Activated naive CD4-positive, alpha-beta T cell treated with anti-CD3 and anti-CD28 coated beads, Interleukin-2, amount 50 U/mL, for 16 hours (primary cell): ENCODE data around the gene MLH1.
"Not testable (repeated sequence)": the region's sequence is repeated elsewhere in the genome, so short reads cannot be mapped to it uniquely, and the experiment has no call there.

ENCODE experiments used
- DNase-seq: peaks from one replicate; pipeline ENCODE4 v3.0.0-alpha.2; 2020

The MLH1 gene

DNA sequence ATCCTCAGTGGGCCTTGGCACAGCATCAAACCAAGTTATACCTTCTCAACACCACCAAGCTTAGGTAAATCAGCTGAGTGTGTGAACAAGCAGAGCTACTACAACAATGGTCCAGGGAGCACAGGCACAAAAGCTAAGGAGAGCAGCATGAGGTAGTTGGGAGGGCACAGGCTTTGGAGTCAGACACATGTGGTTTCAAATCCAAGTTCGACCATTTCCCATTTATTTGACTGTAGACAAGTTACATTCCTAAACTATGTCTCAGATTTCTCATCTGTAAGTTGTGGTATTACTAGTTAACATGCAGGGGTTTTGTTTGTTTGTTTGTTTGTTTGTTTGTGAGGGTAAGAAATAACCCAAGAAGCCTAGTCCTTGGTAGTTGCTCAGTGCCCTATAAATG lies 46.9 kb downstream of the MLH1 start:
- no peak for DNase-seq

DNA sequence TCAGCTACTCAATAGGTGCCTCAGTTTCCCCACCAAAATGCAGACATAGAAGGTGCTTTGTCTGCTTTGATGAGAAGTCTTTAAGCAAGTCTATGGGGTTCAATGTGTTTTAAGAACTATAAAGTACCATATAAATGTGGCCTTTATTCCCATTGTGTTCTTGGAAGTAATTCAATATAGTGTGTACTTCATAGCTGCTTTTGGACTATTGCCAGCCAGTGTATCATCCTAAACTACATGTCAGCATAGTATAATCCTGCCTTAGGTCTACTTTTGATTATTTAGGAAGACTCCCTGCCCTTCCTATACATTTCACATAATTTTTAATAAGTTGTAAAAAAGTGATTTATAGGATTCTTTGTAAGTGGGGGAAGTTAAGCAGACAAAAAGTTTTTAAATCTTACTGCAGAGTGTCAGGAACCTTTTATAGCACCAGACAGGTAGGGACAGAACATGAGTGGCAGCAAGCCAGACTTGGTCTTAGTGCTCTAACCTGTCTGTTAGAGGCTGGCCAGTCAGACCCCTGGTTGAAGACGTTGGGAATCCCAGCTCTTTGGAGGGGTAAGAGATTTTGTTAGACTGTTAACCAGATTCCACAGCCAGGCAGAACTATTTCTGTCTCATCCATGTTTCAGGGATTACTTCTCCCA lies 48.4 kb downstream of the MLH1 start:
- no peak for DNase-seq

GRCh38 chr3:37042712-37043111 lies 49.4 kb downstream of the MLH1 start:
- DNase-seq = not testable (repeated sequence)

DNA sequence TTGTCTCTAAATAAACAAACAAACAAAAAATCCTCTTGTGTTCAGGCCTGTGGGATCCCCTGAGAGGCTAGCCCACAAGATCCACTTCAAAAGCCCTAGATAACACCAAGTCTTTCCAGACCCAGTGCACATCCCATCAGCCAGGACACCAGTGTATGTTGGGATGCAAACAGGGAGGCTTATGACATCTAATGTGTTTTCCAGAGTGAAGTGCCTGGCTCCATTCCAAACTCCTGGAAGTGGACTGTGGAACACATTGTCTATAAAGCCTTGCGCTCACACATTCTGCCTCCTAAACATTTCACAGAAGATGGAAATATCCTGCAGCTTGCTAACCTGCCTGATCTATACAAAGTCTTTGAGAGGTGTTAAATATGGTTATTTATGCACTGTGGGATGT lies 57.0 kb downstream of the MLH1 start:
- no peak for DNase-seq

- DNase-seq = no peak
Measured at GRCh38 chr3:37052860-37053259, 59.5 kb downstream of the MLH1 start.

DNA sequence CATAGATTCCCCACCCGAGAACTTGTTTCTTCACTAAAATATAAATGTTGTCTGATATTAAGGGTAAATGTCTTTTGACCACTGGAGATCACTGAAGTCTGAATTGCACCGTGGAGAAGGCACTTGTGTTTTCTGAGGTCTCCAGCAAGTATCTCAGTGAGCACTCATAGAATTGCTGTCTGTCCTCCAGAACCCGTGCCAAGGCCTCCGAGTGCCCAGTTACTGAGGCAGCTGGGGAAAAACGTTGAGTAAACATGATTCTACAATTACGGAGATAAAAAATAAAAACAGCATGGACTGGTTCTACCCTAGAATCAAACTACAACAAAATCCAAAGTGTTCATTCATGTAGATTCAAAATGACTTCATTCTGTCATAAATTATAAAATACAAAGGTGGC lies 60.0 kb downstream of the MLH1 start:
- no peak for DNase-seq

GRCh38 chr3:37053753-37054152 lies 60.4 kb downstream of the MLH1 start:
- no peak for DNase-seq

- no peak for DNase-seq
Measured at GRCh38 chr3:37054370-37054769, 61.1 kb downstream of the MLH1 start.

GRCh38 chr3:37055077-37055476 lies 61.8 kb downstream of the MLH1 start:
- not testable (repeated sequence) for DNase-seq

- DNase-seq = no peak
Measured at GRCh38 chr3:37056826-37057225, 63.5 kb downstream of the MLH1 start.

DNA sequence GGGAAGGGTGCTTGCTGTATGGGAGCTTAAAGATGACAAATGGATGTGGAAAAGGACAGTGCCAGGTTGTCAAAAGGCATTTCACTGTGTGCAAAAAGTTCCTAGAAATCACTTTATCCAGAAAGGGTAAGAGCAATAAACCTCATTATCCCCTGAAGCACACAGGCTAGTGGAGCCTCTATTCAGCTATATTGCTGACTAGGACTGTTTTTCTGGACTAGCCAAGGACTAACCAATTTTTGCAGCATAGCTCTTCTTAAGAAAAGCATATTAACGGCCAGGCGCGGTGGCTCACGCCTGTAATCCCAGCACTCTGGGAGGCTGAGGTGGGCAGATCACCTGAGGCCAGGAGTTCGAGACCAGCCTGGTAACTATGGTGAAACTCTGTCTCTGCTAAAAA lies 64.8 kb downstream of the MLH1 start:
- no peak for DNase-seq

DNA sequence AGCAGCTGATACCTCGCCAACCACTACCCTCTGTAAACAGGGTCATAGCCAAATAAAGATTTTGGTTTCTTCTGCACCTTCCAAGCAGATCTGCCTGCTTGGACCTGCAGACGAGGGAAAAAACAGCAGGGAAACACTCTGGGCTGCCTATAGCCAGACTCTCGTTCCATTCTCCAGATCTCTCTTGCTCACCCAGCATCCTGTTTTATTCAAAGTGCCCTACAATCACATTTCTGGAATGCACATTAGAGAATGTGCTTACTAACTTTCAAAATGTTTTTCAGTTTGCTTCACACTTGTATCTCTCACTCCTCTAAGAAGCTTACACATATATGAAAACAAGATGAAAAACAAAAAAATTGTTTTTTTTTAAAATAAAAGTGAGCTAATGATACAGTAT lies 71.4 kb downstream of the MLH1 start:
- no peak for DNase-seq

- no peak for DNase-seq
Measured at GRCh38 chr3:37067577-37067976, 74.3 kb downstream of the MLH1 start.

GRCh38 chr3:37068031-37068430 lies 74.7 kb downstream of the MLH1 start:
- DNase-seq = no peak

- no peak for DNase-seq
Measured at GRCh38 chr3:37071921-37072320, 78.6 kb downstream of the MLH1 start.

DNA sequence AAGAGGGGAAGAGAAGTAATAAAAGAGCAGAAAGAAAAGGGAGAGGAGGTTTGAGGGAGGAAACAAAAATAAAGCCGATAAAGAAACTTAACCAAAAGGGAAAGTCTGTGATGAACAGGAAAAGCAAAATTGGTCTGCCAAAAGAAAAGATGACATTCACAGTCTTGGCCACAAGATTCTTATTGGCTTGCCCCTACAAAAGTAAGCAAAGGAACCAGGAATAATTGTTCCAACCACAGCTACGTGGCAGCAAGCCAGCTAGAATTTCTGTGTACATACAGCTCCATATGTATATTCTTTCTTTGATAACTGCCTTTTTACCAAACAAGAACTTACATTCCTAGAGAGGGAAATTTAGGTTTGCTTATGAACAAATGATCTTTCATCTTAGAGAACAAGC lies 79.6 kb downstream of the MLH1 start:
- DNase-seq = no peak

DNA sequence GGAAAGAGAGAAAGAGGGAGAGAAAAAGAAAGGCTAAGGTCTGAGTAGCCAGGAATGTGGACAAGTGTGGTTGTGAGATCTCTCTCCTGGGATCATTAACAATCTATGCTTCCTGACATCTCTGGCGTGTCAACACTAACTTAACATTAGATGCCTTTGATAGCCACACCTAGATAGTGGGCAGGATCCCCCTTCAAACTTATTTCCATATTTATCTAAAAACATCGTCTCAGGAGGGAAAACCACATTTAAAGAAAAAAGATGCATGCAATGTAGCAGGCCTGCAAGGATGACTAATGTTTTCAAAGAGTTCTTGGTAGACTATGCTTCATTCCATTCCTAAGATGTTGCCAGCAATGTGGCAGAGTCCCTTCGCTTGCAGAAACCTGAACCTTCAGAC lies 80.9 kb downstream of the MLH1 start:
- DNase-seq = no peak

DNA sequence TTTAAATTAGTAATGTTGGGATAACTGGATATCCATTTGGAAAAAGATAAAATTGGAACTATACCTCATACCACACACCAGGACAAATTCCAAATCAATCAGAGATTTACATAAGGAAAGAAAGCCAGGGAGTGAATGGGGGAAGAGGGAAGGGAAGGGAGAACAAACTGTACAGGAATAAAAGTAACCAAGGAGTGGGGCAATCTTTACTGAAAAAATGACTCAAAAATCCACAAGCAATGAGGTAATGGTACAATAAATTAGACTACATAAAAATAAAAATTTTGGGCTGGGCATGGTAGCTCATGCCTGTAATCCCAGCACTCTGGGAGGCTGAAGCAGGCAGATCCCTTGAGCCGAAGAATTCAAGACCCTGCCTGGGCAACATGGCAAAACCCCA lies 82.6 kb downstream of the MLH1 start:
- DNase-seq = no peak

DNA sequence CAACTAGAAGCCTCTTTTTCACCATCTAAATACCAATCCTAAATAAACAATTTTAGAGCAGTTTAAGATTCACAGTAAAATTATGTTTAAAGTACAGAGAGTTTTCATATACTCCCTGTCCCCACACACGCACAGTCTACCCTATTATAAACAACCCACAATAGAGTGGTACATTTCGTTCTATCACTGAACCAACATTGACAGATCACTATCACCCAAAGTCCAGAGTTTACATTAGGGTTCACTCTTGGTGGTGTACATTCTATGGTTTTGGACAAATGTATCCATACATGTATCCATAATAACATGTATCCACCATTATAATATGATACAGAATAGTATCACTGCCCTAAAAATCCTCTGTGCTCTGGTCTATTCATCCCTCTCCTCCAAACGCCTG lies 89.0 kb downstream of the MLH1 start:
- no peak for DNase-seq

DNA sequence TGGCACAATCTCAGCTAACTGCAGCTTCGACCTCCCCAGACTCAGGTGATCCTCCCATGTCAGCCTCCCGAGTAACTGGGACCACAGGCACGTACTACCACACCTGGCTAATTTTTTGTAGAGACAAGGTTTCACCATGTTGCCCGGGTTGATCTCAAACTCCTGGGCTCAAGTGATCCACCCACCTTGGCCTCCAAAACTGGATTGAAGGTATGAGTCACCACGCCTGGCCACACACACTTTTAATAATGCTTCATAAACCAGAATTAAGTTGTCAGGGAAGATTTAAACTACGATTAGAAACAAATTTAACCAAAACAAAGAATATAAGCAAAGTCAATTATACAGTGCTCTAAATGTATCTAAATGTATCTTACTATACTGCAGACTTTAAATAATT lies 93.6 kb downstream of the MLH1 start:
- DNase-seq = no peak

DNA sequence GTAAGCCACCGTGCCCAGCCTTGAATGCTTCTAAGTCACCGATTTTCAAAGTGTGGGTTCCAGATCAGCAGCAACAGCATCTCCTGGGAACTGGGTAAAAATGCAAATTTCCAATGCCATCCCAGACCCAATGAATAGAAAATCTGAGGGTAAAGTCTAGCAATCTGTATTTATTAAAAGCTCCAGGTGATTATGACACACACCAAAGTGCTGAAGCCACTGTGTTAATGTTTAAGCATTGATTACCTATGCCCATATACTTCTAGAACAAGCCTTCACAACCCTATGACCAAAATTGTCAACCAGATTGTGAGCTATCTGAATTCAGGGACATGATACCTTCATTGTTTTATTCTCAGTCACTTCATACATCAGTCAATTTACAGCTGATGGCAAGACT lies 94.6 kb downstream of the MLH1 start:
- DNase-seq = no peak

DNA sequence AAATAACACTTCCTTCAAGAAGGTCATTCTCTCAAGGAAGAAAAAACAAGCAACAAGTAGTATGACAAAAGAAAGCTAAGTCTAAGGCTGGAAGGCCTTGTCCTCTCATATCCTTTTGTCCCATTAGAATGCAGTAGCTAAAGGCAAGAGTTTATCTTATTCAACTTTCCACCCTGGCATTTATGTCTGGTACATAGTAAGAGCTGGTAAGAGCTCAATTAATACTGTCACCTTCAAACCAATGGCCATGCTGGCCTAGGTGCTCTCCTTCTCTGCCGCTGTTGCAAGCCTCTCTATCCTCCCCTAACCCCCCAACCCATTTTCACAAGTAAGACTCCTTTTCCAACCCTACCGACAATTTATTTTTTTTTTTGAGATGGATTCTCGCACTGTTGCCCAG lies 99.2 kb downstream of the MLH1 start:
- no peak for DNase-seq

DNA sequence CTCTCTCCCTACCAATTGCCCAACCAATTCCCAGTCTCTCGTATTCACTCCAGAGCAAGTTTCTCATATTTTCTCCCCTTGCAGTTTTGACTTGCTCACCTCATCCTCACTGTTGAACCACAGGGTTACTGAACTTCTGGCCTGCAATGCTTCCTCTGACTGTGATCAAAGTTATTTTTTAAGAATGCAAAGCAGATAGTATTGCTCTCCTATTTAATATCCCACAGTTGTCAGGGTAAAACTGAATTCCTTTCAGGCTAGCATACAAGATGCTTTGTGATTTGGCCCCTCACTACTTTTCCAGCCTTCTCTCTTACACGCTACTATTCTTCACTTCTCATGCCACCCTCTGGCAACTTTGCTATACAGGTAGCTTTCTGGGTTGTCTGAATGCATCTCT lies 100.2 kb downstream of the MLH1 start:
- DNase-seq = no peak

GRCh38 chr3:37094636-37095035 lies 101.3 kb downstream of the MLH1 start:
- DNase-seq = no peak

DNA sequence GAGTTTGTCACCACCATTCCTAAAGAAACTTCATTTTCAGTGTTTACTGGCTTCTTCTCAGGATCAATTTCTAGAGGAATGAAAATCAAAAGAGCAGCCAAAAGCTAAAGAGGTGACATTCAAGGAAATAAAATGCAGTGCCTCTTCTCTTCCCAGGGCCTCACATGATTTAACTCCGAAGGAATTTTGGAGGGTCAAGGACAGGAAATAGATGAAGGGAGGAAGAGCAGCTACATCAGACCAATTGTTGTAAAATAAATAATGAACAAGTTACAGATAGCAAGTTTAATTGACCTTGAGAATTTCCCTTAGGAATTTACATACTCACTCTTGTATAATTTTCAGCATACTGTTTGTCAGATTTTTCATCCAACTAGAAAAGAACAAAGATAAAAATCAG lies 103.0 kb downstream of the MLH1 start:
- no peak for DNase-seq

- DNase-seq = no peak
Measured at GRCh38 chr3:37096975-37097374, 103.7 kb downstream of the MLH1 start.
